ENCODE data around the gene F2RL2.

F2RL2 gene

DNA sequence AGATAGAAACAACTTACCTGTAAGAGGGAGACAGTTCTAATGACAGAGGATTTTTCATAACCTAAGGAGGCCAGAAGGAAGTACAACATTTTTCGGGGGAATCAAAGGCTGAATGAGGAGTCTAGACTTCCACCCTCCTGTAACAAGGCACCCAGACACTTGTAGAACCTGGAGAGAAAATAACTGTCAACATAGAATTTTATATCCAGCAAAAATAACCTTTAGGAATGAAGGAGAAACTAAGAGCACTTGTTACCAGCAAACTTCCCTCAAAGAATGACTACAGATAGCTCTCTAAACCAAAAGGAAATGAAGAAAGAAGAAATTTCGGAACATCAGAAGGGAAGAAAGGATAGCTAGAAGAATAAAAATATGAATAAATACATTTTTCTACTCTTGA, 25.9 kb upstream of the F2RL2 start:
- DNase-seq (ENCODE audit: low spot score): no peak
- H3K27ac ChIP-seq: no peak overlapping the region
- TF ChIP-seq, protein P1, sequence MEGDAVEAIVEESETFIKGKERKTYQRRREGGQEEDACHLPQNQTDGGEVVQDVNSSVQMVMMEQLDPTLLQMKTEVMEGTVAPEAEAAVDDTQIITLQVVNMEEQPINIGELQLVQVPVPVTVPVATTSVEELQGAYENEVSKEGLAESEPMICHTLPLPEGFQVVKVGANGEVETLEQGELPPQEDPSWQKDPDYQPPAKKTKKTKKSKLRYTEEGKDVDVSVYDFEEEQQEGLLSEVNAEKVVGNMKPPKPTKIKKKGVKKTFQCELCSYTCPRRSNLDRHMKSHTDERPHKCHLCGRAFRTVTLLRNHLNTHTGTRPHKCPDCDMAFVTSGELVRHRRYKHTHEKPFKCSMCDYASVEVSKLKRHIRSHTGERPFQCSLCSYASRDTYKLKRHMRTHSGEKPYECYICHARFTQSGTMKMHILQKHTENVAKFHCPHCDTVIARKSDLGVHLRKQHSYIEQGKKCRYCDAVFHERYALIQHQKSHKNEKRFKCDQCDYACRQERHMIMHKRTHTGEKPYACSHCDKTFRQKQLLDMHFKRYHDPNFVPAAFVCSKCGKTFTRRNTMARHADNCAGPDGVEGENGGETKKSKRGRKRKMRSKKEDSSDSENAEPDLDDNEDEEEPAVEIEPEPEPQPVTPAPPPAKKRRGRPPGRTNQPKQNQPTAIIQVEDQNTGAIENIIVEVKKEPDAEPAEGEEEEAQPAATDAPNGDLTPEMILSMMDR (conservative IDR thresholded peaks at IDR 0.05; ENCODE audit: low read depth): no peak
- ChIA-PET POLR2A (ENCODE audit: low non-redundant PET) (no interaction called here), CTCF (interaction anchor here (0.6 to 0.7 kb wide), 3 partner anchors 47 to 1399 kb away, joined by 3 to 7 read pairs (median 3); no protein-coding TSS in a partner anchor)

DNA sequence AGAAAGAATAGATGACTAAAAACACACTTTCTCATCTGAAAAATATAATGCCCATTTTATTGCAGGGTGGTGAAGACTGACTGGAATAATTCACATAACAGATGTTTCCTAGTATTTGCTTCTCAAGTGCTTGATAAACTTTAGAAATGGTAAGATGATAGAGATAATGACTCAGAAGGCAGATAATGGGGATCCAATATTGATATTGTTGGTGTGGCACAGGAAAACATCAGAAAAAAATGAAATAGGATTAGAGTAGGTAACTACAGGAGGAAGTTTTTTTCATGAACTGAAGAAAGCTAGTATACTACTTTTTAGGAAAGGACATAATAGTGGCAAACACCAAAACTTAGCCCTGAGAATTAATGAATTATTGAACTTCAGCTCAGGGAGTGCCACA, 20.2 kb upstream of the F2RL2 start:
- no peak overlapping the region for H3K27ac ChIP-seq
- ChIA-PET POLR2A (ENCODE audit: low non-redundant PET) (no interaction called here), CTCF (interaction anchor here (0.7 kb wide), 1 partner anchor 303 kb away, joined by 4 read pairs; no protein-coding TSS in a partner anchor)
- TF ChIP-seq, protein P1 (conservative IDR thresholded peaks at IDR 0.05; ENCODE audit: low read depth): no peak
- DNase-seq (ENCODE audit: low spot score): no peak

DNA sequence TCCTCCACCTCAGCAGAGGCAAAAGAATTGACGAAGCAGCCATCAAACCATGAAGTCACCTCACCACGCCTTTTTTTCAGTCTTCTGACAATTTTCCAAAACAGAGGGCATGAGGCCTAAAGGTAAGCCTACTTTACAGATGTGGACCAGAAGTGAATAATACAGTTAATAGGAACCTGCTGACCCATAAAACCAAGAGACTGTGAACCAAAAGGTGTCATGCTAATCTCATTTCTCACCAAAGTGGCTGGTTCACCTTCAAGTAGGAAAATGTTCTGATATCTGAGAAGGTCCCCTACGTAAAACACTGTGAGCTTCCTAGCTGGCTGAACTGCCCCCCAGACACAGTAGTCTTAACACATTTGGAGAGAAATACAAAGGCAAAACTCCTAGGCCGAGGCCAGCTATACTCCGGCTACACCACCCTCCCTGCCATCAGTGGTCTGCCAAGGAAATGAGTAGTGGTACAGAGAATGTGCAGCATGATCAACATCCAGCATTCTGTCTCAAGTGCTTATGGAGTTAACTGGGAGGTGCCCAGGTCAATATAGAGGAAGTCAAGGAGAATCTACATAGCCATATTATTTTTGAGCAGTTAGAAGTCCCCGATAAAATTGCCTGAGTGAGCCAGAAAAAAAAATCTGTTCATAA, 19.3 kb upstream of the F2RL2 start:
- no peak for DNase-seq (ENCODE audit: low spot score)
- H3K27ac ChIP-seq: no peak overlapping the region
- POLR2A ChIA-PET (ENCODE audit: low non-redundant PET): no interaction called here
- CTCF ChIA-PET: interaction anchor here (0.6 kb wide), 2 partner anchors 34 to 51 kb away, joined by 4 to 6 read pairs; no protein-coding TSS in a partner anchor
- TF ChIP-seq, protein P1 (conservative IDR thresholded peaks at IDR 0.05; ENCODE audit: low read depth): no peak

DNA sequence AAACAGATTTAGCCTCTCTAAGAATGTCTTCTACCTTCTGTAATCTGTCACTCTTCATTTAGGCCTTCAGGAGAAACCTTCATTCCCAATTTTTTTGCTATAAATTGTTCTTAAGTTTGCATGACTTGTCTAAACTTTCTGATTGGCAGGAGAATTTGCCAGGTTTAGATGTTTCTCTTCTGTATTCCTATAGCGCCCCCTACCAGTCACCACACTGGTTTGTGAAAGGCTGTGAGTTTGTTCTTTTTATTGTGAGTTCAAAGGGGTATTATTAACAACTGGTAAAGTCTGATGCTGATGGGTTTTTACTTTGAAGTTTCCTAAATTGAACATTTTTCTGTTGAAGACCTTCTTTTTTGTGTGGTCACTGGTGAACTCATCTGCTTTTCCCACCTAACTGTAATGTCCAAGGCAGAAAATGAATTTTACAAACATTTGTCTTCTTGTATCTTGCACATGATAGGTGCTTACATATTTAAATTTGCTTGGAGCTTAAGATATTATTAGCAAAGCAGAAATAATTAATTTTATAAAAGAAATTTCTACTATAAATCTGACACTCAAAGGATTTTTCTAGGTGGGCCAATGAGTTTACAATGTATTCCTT, 18.4 kb upstream of the F2RL2 start:
- ChIA-PET CTCF (interaction anchor here (0.6 to 1.4 kb wide), 2 partner anchors 35 to 40 kb away, joined by 6 read pairs; no protein-coding TSS in a partner anchor), POLR2A (ENCODE audit: low non-redundant PET) (no interaction called here)
- TF ChIP-seq, protein P1 (conservative IDR thresholded peaks at IDR 0.05; ENCODE audit: low read depth): peak; percentile 59
- no peak overlapping the region for H3K27ac ChIP-seq
- peak; percentile 63 for DNase-seq (ENCODE audit: low spot score)

DNA sequence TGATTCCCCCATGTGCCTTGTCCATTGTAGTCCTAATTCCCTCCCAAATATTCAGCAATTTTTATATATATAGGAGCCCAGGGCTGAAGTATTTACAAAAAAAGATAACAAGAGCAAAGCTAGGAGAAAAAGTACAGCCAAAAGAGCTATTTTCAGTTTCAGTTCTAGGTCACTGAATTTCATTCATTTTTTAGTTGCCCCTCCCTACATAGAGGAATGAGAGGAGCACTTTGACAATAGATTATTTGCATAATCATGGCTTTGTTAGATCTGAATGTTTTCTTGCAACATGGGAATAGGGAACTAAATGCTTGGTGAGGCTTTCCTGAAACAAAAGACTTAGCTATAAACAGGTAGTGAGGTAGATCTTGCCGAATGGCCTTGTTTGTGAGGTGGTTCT, 15.3 kb upstream of the F2RL2 start:
- H3K27ac ChIP-seq: no peak overlapping the region
- TF ChIP-seq, protein P1 (conservative IDR thresholded peaks at IDR 0.05; ENCODE audit: low read depth): no peak
- DNase-seq (ENCODE audit: low spot score): no peak
- CTCF ChIA-PET: interaction anchor here (0.5 to 0.7 kb wide), 2 partner anchors 36 to 43 kb away, joined by 3 read pairs; no protein-coding TSS in a partner anchor
- POLR2A ChIA-PET (ENCODE audit: low non-redundant PET): no interaction called here

DNA sequence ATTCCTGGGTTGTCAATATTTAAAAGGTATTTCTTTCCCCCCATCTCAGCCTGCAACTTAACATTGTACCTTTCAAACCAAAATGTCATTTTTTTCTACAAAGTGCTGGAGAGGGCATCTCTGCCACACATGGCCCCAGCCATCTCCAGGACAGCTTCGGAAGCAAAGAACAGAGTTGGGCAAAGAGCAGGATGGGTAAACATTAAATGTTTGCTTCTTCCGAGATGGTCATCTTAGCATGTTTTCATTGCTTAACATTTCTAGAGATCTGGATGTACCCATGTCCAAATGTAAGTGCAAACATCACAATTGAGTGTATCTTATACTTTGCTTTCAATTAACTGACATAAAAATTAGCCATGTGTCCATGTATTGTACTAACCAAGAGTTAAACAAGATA, 14.3 kb upstream of the F2RL2 start:
- no peak for DNase-seq (ENCODE audit: low spot score)
- ChIA-PET CTCF (interaction anchor here (0.9 kb wide), 1 partner anchor 137 kb away, joined by 5 read pairs; no protein-coding TSS in a partner anchor), POLR2A (ENCODE audit: low non-redundant PET) (no interaction called here)
- no peak overlapping the region for H3K27ac ChIP-seq
- TF ChIP-seq, protein P1 (conservative IDR thresholded peaks at IDR 0.05; ENCODE audit: low read depth): no peak

Data from RWPE1 (cell line).